Astrocyte of the cerebellum (primary cell): ENCODE results near the gene GIMAP6.

Experiments used
- DNase-seq: peaks from one replicate; pipeline ENCODE4 v3.0.0-alpha.2; 2011; ENCODE audit warnings: low read depth
- H3K4me3 ChIP-seq: 2 replicates; pipeline ENCODE4 v1.5.1; 2011; ENCODE audit warnings: mild to moderate bottlenecking, low read depth, low read length, moderate library complexity
- CTCF ChIP-seq: IDR thresholded peaks from 2 replicates; pipeline ENCODE4 v1.5.1; 2012; ENCODE audit warnings: low read length, low read depth, moderate library complexity, mild to moderate bottlenecking; ENCODE audit errors: missing control alignments
- in situ Hi-C: cut with HindIII; loops from 2 replicates; pipeline ENCODE4 v1.10.0; 2017; ENCODE audit warnings: low sequenced_read_pairs

The GIMAP6 gene

GRCh38 chr7:150641854-150642253 is 9.7 kb upstream of the GIMAP6 start:
- no peak overlapping the region for H3K4me3 ChIP-seq
- in situ Hi-C loops, result no loop called here
- DNase-seq, result no peak
- TF ChIP-seq CTCF, result no peak

GRCh38 chr7:150633926-150634325 is 1.7 kb upstream of the GIMAP6 start:
- TF ChIP-seq CTCF, result no peak
- DNase-seq, result no peak
- H3K4me3 ChIP-seq, result no peak overlapping the region
- in situ Hi-C loops, result no loop called here

- TF ChIP-seq CTCF, result no peak
- DNase-seq, result no peak
- no peak overlapping the region for H3K4me3 ChIP-seq
- in situ Hi-C loops, result no loop called here
Observed at GRCh38 chr7:150631084-150631826, 930 bp downstream of the GIMAP6 start.

- TF ChIP-seq CTCF, result no peak
- in situ Hi-C loops, result no loop called here
- no peak for DNase-seq
- no peak overlapping the region for H3K4me3 ChIP-seq
Observed at GRCh38 chr7:150629347-150629746, 2.8 kb downstream of the GIMAP6 start.

- in situ Hi-C loops, result no loop called here
- H3K4me3 ChIP-seq, result no peak overlapping the region
- no peak for DNase-seq
- no peak for TF ChIP-seq CTCF
Observed at GRCh38 chr7:150627959-150628358, 4.2 kb downstream of the GIMAP6 start.

GRCh38 chr7:150626696-150627095 is 5.5 kb downstream of the GIMAP6 start:
- no peak for TF ChIP-seq CTCF
- in situ Hi-C loops, result no loop called here
- no peak for DNase-seq
- H3K4me3 ChIP-seq, result no peak overlapping the region
